Measurements from ENCODE around the gene SIGLEC1. TPM values are rescaled to one million over a fixed set of nuclear protein-coding genes. Genes with fewer than 3 reads are reported as not detected.

SIGLEC1 gene
- 1 to 10 TPM in 11 of 12 donors, not detected in 1; 2.9 to 5.6 (median 4.0) TPM for polyA plus RNA-seq (ENCODE audit: insufficient read length in 12 of 12)
- long read RNA-seq, donor 1, result 0 reads
- long read RNA-seq, donor 2, result 0 reads
- long read RNA-seq, donor 3, result 0 reads
- long read RNA-seq, donor 4, result 0 reads
- long read RNA-seq, donor 5, result 0 reads
- long read RNA-seq, donor 6, result 0 reads
- long read RNA-seq, donor 7, result 0 reads
- long read RNA-seq, donor 8, full-length matches to known transcripts, result 1 of 1 reads
- long read RNA-seq, donor 8, partial matches to known transcripts, result 0 of 1 reads
- long read RNA-seq, donor 8, other reads (novel, unspliced or antisense), result 0 of 1 reads
- long read RNA-seq, donor 9, result 0 reads
- long read RNA-seq, donor 10, result 0 reads
- long read RNA-seq, donor 11, result 0 reads

DNA sequence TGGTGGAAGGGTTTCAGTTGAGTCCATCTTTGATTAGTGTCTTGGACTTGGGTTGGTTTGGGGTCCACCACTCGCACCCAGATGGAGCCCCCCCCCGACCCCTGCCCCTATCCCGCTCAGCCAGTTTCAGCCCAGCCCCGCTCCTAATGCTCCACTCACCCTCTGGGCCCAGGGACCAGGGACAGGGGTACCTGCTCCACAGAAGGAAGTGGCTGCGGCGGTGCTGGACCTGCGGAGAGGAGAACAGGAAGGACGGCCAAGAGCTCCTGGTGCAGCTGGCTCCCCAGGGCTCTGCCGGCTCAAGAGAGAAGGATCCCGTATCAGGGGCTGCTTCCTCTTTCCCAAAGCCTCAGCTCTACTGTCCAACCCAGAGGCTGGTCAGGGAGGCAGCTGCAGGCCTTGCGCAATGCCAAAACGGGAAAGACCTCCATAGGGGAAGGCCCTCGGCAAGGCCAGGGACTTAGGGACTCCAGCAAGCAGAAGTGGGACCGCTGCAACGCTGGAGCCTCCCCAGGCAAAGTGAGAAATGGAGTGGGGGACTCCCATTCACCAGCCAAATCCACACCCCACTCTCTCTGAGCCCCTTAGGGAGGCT, at the start of gene SIGLEC1:
TSS of gene SIGLEC1 (minus strand) at position 322 of the 595 bp plus-strand sequence. CDS start 5,472 bp downstream, outside the sequence.
- no peak for DNase-seq

GRCh38 chr20:3760655-3761348, 48.4 kb upstream of the SIGLEC1 start:
- no peak for DNase-seq

DNA sequence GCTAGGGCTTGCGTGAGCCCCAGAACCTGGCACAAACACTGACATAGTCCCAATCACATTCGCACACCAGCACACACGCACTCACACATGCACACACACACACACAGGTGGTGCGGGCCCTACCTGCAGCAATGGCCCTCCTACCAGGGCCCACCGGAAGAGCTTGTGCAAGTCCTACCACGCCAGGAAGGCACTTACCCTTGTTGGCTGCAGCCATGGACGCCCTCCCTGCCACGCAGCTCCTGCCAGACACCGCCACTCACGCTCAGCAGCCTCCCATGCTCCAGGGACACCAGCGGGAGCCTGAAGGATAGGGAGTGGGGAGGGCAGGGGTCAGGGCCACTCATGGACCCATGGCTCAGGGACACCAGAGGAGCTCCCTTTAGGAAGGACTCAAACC, 47.5 kb upstream of the SIGLEC1 start:
- DNase-seq, result no peak

- DNase-seq, result no peak
Measured at GRCh38 chr20:3759316-3759823, 47.0 kb upstream of the SIGLEC1 start.

- DNase-seq, result no peak
Measured at GRCh38 chr20:3758566-3758965, 46.2 kb upstream of the SIGLEC1 start.

- no peak for DNase-seq
Measured at GRCh38 chr20:3757268-3757667, 44.9 kb upstream of the SIGLEC1 start.

DNA sequence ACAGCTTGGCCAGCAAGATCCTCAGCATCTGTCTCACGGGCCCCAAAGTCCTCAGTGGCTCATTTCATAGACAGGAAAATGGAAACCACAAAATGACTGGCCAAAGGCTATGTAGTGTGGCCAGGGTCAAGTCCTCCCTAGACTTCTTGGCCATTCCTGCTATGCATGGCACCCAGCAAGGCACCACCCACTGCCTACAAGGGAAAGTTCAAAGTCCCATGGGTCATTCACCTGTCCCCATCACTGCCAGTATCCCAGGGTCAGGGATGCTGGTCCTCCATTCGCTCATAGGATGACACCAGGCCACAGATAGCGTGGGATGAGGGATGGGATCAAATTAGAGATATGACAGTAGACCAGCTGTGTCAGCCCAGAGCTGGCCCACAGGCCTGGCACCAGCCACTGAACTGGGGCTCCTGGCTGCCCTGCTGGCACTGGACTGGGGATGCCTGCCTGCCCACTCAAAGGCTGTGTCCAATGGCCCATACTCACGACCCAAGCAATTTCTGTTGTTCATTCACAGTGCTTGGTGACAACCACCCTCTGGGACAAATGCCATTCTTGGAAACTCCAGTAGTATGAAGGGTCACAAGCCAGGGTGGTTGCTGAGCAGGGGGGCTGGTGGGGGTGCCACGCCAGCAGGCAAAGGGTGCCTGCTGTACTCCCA, 43.5 kb upstream of the SIGLEC1 start:
- no peak for DNase-seq

- no peak for DNase-seq
Measured at GRCh38 chr20:3755269-3755668, 42.9 kb upstream of the SIGLEC1 start.

DNA sequence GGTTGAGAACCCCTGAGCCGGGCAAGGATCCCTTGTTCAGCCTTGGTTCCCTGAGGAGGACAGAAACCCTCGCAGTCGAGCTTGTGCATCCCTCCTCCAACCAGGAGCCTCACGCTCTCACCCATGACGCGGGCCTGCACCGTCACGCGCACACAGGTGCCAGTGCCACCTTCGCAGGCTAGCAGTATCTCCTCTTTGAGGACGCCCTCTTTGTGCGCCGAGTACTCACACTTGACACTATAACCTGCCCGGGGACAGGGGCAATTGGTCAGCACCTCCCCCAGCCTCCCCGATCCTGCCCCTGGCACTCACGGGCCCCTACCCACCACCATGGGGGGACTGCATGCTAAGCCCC, 41.9 kb upstream of the SIGLEC1 start:
- no peak for DNase-seq

DNA sequence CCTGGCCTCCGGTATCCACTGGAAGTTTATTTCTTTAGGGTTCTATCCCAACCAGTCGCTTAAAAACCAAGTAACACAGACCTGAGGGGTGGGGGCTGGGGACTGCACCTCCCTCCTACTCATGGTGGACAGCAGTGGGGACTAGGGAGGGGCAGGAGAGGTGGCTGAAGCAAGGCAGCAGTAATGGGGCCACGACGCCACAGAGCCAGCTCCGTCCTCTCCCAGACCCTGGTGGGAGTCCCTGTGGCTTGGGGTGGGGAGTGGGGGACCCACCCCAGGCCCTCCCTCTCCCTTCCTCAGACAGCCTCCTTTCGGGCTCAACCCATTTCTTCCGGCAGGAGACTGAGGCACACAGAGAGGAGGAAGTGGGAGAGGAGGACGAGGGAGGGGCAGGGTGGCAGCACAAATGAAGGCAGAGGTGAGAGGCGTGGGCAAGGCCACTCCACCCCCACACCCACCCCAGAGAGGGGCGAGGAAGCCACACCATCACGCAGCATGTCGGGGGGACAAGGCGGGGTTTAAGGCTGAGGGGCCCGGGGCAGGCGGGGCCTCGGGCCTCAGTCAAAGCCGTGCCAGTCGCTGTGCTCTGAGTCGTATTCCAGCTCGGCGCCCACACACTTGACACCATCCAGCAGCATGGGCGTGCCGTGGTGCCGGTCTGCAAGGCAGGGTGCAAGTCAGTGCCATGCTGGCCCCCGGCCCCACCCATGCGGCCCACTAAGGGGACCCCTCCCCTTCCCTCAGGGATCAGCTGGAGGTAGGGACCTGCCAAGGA, 41.3 kb upstream of the SIGLEC1 start:
- DNase-seq, result no peak

GRCh38 chr20:3753098-3753497, 40.7 kb upstream of the SIGLEC1 start:
- DNase-seq, result peak; percentile 78

- no peak for DNase-seq
Measured at GRCh38 chr20:3752386-3752759, 40.0 kb upstream of the SIGLEC1 start.

GRCh38 chr20:3751675-3752385, 39.4 kb upstream of the SIGLEC1 start:
- no peak for DNase-seq

DNA sequence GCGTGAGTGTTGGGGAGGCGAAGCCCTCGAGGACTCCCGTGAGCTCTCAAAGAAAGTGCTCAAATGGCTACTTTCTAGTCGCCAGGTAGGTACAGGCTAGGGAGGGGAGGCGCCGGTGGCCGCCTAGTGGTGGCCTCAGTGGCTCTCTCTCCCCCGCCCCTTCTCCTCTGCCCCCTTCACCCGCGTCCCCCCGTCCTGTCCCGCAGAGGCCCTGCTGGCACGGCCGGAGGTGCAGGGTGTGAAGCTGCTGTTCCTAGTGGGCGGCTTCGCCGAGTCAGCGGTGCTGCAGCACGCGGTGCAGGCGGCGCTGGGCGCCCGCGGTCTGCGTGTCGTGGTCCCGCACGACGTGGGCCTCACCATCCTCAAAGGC, 38.9 kb upstream of the SIGLEC1 start:
- no peak for DNase-seq

GRCh38 chr20:3749689-3750531, 37.5 kb upstream of the SIGLEC1 start:
- no peak for DNase-seq

GRCh38 chr20:3749087-3749688, 36.8 kb upstream of the SIGLEC1 start:
- no peak for DNase-seq

DNA sequence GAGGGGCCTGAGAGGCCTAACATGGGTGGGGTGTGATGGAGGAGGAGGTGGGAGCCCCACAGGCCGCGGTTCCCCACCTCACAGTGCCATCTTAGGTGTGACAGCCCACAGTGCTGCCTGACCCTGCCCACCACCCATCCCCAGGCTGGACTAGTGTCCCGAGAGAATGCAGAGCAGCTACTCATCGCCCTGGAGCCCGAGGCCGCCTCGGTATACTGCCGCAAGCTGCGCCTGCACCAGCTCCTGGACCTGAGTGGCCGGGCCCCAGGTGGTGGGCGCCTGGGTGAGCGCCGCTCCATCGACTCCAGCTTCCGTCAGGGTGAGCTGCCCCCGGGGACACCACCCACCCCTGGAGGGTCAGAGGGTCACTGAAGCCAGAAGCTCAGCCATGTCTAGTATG, 35.7 kb upstream of the SIGLEC1 start:
- no peak for DNase-seq

- DNase-seq, result no peak
Measured at GRCh38 chr20:3747471-3747870, 35.1 kb upstream of the SIGLEC1 start.

DNA sequence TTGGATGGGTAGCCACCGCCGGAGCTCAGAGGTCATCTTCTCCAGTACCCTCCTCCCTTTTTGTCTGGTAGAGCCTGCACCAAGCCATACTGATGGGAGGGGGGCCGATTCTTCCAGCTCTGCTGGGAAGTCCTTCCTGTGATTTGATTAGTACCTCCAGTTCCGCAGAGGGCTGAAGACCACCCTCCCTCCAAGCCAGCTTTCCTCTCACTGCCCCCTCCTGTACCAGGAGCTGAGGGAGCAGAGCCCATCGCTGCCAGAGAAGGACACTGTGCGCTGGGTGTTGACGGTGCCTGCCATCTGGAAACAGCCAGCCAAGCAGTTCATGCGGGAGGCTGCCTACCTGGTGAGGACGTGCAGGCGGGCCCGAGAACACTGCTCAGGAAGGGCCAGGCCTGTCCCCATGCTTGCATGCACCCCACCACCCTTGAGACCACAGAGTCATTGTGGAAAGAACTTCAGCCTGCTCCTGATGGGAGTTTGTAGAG, 33.3 kb upstream of the SIGLEC1 start:
- DNase-seq, result no peak
